IPS DF 4.7 (cell line): ENCODE measurements around the gene PSTPIP1.

Experiments used
- DNase-seq: peaks from one replicate; pipeline ENCODE4 v3.0.0-alpha.2; 2013; ENCODE audit warnings: low spot score; ENCODE audit errors: extremely low read depth

The PSTPIP1 gene

DNA sequence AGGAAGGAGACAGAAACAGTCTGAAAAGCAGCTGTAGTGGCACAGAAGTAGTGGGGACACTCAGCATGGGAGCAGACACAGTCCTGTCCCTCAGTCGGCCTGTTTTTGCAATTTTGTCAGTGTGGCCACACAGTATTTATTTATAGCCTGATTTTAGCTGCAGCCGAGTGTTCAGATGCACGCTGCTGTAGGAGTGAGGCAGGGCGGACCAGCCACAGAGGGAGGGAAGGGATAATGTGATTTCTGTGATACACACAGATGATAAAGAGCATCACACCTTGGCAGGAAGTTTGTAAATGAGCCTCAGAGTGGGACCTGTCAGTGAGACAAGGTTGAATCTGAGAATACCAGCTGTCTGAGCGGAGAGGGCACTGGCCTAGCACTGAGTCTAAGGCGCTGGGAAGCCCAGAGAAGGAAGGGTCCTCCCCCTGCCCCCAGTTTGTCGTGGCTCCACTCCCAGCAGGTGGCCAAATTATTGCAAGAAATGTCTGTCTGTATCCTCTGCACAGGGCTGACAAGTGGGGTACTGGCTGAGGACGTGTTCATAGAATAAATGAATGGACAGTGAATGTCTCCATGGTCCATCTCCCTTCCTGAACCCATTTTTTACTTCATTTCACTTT, 3.8 kb downstream of the PSTPIP1 start:
- no peak for DNase-seq

GRCh38 chr15:76999996-77000395, 5.1 kb downstream of the PSTPIP1 start:
- DNase-seq, result no peak

GRCh38 chr15:77001351-77001750, 6.4 kb downstream of the PSTPIP1 start:
- DNase-seq, result no peak

DNA sequence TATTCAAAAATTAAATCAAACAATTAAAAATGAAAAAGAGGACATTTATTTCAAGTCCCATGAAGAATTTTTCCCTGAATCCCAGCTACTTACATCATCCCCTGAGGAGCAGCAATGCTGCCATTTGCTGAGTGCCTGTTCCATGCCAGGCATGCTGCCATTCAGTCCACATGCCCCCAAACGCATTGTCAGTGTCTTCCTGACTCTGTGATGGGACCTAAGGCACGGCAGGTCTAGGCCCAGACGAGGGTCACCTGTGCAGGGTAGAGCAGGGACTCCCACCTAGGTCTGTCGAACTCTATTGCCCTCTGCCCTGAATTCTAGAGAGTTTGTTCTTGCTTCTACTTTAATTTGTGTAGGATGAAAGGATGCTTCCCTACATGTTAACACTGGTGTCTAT, 7.0 kb downstream of the PSTPIP1 start:
- no peak for DNase-seq

- no peak for DNase-seq
Observed at GRCh38 chr15:77002436-77002835, 7.5 kb downstream of the PSTPIP1 start.

DNA sequence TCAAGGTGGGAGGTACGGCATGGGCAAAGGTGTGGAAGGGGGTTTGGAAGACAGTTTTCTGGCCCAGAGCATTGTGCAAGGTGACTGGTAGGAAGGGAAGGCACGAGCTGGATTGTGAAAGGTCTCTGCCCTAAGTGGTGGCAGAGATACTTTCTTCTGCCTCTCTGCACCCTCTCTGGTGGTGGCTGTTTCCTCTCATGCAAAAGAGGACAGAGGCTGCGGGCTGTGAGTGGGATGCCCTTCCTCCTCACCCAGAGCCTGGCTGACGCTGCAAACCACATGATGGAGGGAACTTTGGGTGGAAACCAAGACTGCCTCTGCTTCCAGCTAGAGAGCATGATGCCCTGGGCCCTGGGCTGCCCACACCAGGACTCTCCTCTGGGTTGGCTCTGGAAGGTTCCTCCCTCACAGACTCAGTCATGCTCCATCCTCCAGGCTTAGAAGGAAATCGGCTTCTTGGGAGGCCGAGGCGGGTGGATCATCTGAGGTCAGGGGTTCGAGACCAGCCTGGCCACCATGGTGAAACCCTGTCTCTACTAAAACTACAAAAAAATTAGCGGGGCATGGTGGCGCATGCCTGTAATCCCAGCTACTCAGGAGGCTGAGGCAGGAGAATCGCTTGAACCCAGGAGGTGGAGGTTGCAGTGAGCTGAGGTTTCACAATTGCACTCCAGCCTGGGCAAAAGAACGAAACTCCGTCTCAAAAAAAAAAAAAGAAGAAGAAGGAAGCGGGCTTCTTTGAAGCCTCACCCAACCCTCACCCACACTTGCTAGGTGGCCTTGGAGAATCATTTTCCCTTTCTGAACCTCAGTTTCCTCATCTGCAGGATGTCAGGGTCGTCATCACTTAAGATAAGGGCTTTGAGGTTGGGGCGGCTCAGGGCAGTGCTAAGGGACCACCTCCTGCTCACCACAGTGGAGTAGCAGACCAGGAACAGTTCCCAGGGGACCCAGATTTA, 8.3 kb downstream of the PSTPIP1 start:
- no peak for DNase-seq

DNA sequence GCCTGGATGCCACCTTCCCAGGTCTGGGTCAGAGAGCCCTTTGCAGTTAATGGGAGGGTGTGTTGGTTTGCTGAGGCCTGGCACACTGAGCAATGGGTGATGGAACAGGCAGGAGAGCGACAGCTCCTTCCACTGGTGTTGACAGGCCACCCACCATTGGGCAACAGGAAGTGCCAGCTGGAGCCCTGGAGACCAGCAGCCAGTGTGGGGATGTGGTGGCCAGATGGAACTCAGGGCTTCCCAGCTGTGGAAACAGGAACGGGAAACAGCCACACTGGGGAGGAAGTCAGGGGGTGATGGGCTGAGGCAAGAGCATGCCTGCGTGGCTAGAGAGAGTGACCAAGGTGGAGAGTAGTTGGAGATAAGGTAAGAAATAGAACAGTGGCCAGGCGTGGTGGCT, 9.3 kb downstream of the PSTPIP1 start:
- DNase-seq, result no peak

DNA sequence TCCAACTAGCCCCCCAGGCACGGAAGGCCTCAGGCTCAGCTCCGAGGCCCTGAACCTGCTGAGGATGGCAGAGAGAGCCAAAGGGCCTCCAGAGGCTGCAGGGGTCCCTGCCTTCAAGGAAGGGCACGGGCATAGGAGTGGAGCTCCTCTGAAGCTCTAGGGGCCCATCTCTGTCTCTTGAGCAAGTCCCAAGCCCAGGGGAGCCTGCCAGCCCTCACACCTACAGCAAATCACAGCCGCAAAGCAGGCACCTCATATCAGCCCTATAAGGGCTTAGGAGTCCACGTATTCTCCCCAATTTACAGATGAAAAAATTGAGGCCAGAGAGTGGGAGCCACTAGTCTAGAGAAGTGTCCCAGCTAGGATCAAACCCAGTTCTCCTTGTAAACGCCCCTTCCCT, 14.2 kb downstream of the PSTPIP1 start:
- DNase-seq, result no peak

DNA sequence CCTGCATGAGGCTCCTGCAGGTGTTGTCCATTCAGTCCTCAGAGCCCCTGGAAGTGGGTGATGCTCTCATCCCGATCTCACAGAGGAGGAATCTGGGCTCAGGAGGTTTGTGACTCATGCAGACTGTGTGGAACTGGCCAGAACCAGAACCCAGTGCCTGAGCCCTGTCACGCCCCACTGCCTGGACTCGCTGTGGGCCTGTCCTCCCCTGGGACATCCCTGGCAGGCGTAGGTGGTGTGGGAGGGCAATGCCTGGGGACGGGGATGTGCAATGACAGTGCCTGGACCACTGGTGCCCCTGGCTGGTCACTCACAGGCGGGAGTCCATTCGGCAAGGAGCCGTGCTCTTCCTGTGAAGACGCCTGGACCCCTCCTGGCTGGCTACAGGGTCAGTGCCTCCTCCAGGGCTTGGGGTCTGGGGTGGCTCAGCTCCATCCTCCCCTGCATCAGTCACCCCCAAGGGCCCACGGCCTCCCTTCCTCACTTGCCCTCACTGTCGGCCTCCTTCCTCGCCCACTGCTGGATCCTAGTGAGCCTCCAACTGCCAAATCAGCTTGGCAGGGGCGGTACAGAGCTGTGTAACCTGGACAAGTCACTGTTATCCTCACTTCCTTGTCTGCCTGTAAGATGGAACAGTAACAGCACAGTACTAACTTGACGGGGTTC, 14.9 kb downstream of the PSTPIP1 start:
- DNase-seq, result no peak

DNA sequence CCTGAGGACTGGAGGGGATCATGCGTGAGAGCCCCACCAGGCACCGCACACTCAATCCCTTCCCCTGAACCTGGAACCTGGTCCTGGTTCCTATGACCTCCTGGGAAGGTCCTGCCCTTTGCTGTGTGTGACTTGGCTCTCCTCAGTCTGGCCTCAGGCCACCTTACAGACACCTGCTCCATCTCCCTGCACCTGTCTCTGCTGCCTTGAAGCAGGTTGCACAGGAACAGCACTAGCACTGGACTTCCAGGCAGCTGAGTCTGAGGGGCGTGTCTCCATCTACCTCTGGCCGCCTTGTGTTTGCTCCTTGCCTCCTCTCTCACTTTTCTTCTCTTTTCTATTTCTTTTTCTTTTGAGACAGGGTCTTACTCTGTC, 15.4 kb downstream of the PSTPIP1 start:
- DNase-seq, result no peak

GRCh38 chr15:77010857-77011256, 15.9 kb downstream of the PSTPIP1 start:
- no peak for DNase-seq

- no peak for DNase-seq
Observed at GRCh38 chr15:77012117-77012712, 17.3 kb downstream of the PSTPIP1 start.

- DNase-seq, result no peak
Observed at GRCh38 chr15:77012868-77013267, 17.9 kb downstream of the PSTPIP1 start.

GRCh38 chr15:77013776-77014131, 18.8 kb downstream of the PSTPIP1 start:
- DNase-seq, result no peak

DNA sequence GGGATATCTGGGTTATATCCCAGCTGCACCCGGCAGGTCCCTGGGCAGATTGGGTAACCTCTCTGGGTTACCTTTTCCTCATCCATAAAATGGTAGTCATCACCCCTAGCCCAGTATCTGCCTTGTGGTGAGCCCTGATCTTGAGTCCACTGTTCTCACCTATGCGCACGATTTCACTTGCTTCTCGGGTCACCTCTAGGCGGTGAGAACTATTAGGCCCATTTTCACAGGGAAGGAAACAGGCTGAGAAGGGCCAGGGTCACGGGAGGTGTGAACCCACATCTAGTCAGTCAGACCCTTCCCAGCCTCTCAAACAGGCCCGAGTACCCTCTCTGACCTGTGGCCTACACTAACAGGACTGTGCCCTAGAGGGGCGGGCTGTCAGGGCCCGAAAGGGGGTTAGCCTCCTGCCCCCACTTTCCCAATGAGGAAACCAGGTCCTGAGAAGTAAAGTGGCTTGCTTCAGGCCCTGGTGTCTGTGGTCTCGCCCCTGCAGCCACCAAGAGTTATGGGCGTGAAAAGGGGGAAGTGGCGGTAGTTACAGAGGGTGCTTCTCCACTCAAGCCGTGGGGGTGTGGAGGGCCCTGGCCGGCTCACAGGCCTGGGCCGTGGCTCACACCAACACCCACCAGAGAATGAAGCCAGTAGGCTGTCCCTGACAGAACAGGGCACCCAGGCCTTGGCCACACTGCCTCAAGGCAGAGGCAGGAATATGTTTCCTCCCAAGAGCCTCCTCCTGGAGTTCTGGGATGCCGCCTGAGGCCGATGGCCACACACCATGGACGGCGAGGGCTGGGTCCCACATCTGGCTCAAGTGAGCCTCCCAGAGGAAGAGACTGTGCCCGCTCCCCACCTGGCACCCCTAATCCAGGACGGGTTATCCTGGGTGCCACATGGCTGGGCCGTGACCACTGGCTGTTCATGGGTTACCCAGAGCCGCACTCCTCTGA, 19.5 kb downstream of the PSTPIP1 start:
- no peak for DNase-seq

GRCh38 chr15:77015646-77016320, 20.9 kb downstream of the PSTPIP1 start:
- DNase-seq, result no peak

DNA sequence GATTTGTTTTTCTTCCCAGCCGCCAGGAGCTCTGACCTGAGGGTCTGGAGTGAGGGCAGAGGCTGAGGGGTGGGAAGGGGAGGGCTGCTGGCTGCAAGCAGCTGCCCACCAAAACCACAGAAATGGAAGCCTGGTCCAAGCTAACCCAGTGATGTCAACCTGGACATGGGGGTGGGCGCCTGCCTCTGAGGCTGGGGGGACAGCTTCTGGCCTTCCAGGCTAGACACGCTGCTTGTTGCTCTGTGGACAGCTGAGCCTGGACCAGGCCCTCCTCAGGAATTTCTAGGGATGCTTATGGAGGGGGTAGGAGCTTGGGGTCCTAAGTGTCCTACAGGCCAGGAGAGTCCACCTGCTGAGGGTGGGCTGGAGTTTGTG, 21.4 kb downstream of the PSTPIP1 start:
- DNase-seq, result no peak

- no peak for DNase-seq
Observed at GRCh38 chr15:77017091-77017660, 22.2 kb downstream of the PSTPIP1 start.

DNA sequence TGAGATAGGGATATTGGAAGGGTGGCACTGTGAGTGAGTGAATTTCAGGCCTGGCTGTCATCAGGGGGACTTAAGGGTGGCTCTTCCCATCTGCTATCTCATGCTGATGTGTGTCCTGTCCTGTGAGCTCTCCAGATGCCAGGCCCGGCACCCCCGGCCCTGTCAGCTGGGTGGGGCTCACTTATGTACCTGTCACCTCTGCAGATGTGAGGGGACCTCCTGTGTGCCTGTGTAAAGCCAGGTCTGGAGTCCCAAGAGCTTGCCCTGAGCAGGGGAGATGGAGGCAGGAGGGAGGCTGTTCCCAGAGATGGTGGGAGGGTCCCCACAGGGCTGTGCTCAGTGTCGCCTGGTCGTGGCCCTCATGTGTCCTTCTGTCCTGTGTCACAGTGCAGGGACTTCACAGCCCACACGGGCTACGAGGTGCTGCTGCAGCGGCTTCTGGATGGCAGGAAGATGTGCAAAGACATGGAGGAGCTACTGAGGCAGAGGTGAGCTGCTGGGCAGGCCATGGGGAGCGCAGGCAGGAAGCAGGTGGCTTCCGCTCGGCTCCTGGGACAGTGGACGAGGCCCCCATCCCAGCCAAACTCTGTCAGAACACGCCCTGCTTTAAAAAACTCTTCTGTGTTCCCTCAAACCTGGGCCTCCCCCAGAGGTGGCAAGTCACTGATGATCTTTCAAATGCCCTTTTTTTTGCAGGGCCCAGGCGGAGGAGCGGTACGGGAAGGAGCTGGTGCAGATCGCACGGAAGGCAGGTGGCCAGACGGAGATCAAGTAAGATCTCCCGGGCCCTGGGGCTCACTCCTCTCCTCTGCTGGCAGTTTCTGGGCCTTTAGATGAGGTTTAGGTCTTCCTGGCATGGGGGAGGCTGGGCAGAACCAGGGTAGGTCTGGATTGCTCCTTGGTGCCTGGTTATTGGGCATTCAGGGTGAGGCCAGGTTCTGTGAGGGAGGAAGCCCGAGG, 23.1 kb downstream of the PSTPIP1 start:
- no peak for DNase-seq
